CD4-positive, alpha-beta T cell (primary cell): ENCODE results near the gene DLG1. TPM values are rescaled to one million over a fixed set of nuclear protein-coding genes. Genes with fewer than 3 reads are reported as not detected.

Experiments
- ATAC-seq: fragments of 200-7000 bp; cut with Tn5 transposase; one replicate; pipeline ENCODE4 v1.10.0; 2022; ENCODE audit warnings: mild to moderate bottlenecking; ENCODE audit not compliant: poor library complexity
- CTCF ChIA-PET: fragments of 350-600 bp; sonication (Branson Sonifier 250); formaldehyde crosslinking; loops from one replicate; lab custom pipeline; 2021; ENCODE audit warnings: antibody characterized with exemption, inconsistent platforms; lab: Charles Lee
- POLR2A ChIA-PET: fragments of 350-600 bp; sonication (Branson Sonifier 250); formaldehyde crosslinking; loops from one replicate; lab custom pipeline; 2021; ENCODE audit warnings: antibody characterized with exemption, inconsistent platforms; lab: Charles Lee
- DNase-seq, 14 experiments: peaks; one replicate each; pipeline ENCODE4 v3.0.0-alpha.2; 2013 to 2020; ENCODE audit warnings: mixed read lengths in 2 of 14
- H3K27ac ChIP-seq, 2 donors: one replicate each; pipeline versions ENCODE4 v1.5.1 to v1.7.0; 2013; ENCODE audit warnings: low read length in 2 of 2, low read depth in 1 of 2, mild to moderate bottlenecking in 1 of 2
- H3K27me3 ChIP-seq, 2 experiments: 1 replicate in 1 of 2; 2 replicates in 1 of 2; pipeline versions ENCODE4 v1.6.1 to v1.7.0; 2013; ENCODE audit warnings: low read length in 2 of 2, control low read depth in 1 of 2, mild to moderate bottlenecking in 1 of 2, moderate library complexity in 1 of 2; ENCODE audit not compliant: insufficient read depth in 2 of 2, control insufficient read depth in 1 of 2
- H3K36me3 ChIP-seq: one replicate; pipeline ENCODE4 v1.6.1; 2013; ENCODE audit warnings: low read length, control low read depth; ENCODE audit not compliant: insufficient read depth
- H3K4me1 ChIP-seq: one replicate; pipeline ENCODE4 v1.6.1; 2013; ENCODE audit warnings: low read length, control low read depth; ENCODE audit not compliant: insufficient read depth
- H3K4me3 ChIP-seq: one replicate; pipeline ENCODE4 v1.5.1; 2013; ENCODE audit warnings: mild to moderate bottlenecking, low read length, moderate library complexity
- H3K9me3 ChIP-seq, 2 experiments: 1 replicate in 1 of 2; 2 replicates in 1 of 2; pipeline versions ENCODE4 v1.6.1 to v1.7.0; 2013; ENCODE audit warnings: low read length in 2 of 2, mild to moderate bottlenecking in 2 of 2, control low read depth in 1 of 2, moderate library complexity in 1 of 2; ENCODE audit not compliant: control insufficient read depth in 1 of 2, insufficient read depth in 1 of 2
- H3K27ac Mint-ChIP-seq: one replicate; pipeline ENCODE4 v1.8.0; 2020; ENCODE audit warnings: mixed read lengths
- H3K27me3 Mint-ChIP-seq: one replicate; pipeline ENCODE4 v1.8.0; 2021; ENCODE audit warnings: mixed read lengths
- H3K36me3 Mint-ChIP-seq: one replicate; pipeline ENCODE4 v1.8.0; 2021; ENCODE audit warnings: low read depth, mixed read lengths
- H3K4me1 Mint-ChIP-seq: one replicate; pipeline ENCODE4 v1.8.0; 2021; ENCODE audit warnings: low read depth, mixed read lengths
- H3K4me3 Mint-ChIP-seq: one replicate; pipeline ENCODE4 v1.8.0; 2020; ENCODE audit warnings: mild to moderate bottlenecking, mixed read lengths
- H3K9me3 Mint-ChIP-seq: one replicate; pipeline ENCODE4 v1.8.0; 2020; ENCODE audit warnings: mixed read lengths
- CTCF ChIP-seq: fragments of 200-600 bp; IDR thresholded peaks from one replicate; pipeline ENCODE4 v1.8.0; 2022; ENCODE audit warnings: antibody characterized with exemption, mild to moderate bottlenecking
- intact Hi-C, 2 experiments: fragments of 100-400 bp; cut with DNase I in 1 of 2; cut with micrococcal nuclease in 1 of 2; formaldehyde crosslinking; loops; one replicate each; pipeline versions ENCODE4 v1.15.1 to v1.9.0; 2023 to 2025; cut with DNase I, micrococcal nuclease
- total RNA-seq, 174 experiments: library from RNA in 2 of 174; stranded (reverse) in 2 of 174; gene quantifications; one replicate each; pipeline ENCODE4 v1.2.3 and lab custom pipeline; 2021 to 2026

The DLG1 gene
- total RNA-seq, 2 experiments from 2014 or later, result 86.8 to 91.8 TPM

- Mint-ChIP-seq H3K4me3 (no peak overlapping the region), H3K27ac (no peak overlapping the region), H3K9me3 (no peaks in the 10 kb centered on the region), H3K36me3 (no peaks in the 10 kb centered on the region), H3K27me3 (no peaks in the 10 kb centered on the region), H3K4me1 (peaks cover 8% of the 10 kb centered on the region)
- POLR2A ChIA-PET, result no interaction called here
- CTCF ChIA-PET, result no interaction called here
- no peak for ATAC-seq
- H3K4me3 ChIP-seq, result no peak overlapping the region
- no peak for TF ChIP-seq CTCF
- intact Hi-C loops, result loop anchor here in 1 of 2 experiments (10.0 kb wide), 1 partner anchor 176 kb away; no protein-coding TSS in a partner anchor
- no peak for DNase-seq
- no peak overlapping the region for H3K27ac ChIP-seq
- no peaks in the 10 kb centered on the region for H3K27me3 ChIP-seq
- no peaks in the 10 kb centered on the region for H3K9me3 ChIP-seq
- peaks cover 8% of the 10 kb centered on the region for H3K4me1 ChIP-seq
- no peaks in the 10 kb centered on the region for H3K36me3 ChIP-seq
Measured at GRCh38 chr3:197008436-197009209, 289.8 kb downstream of the DLG1 start.

DNA sequence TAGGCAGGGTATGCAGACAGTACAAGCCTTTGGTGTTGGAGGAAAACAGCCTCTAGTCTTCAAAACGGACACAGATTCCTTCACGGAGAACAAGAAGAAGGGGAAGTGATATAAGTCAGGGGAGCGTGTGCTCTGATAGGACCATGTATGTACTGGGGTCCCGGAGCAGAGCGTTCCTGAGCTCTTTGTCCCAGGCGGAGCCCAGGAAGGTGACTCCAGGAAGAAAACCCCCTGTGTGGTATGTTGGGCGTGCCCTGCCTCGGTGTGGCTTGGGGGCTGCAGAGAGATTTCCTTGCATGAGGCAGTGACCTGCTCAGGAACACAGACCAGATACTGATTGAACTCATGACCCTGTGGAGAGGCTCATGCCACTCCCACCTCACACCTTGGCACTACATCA is 290.5 kb downstream of the DLG1 start:
- Mint-ChIP-seq H3K27me3 (no peaks in the 10 kb centered on the region), H3K27ac (no peak overlapping the region), H3K4me1 (peaks cover 8% of the 10 kb centered on the region), H3K36me3 (no peaks in the 10 kb centered on the region), H3K4me3 (no peak overlapping the region), H3K9me3 (no peaks in the 10 kb centered on the region)
- TF ChIP-seq CTCF, result no peak
- no peaks in the 10 kb centered on the region for H3K27me3 ChIP-seq
- no peak overlapping the region for H3K4me3 ChIP-seq
- ChIA-PET CTCF (no interaction called here), POLR2A (no interaction called here)
- no peaks in the 10 kb centered on the region for H3K9me3 ChIP-seq
- no peaks in the 10 kb centered on the region for H3K36me3 ChIP-seq
- H3K27ac ChIP-seq, result no peak overlapping the region
- ATAC-seq, result no peak
- intact Hi-C loops, result loop anchor here in 1 of 2 experiments (10.0 kb wide), 1 partner anchor 177 kb away; no protein-coding TSS in a partner anchor
- H3K4me1 ChIP-seq, result peaks cover 11% of the 10 kb centered on the region
- no peak for DNase-seq

DNA sequence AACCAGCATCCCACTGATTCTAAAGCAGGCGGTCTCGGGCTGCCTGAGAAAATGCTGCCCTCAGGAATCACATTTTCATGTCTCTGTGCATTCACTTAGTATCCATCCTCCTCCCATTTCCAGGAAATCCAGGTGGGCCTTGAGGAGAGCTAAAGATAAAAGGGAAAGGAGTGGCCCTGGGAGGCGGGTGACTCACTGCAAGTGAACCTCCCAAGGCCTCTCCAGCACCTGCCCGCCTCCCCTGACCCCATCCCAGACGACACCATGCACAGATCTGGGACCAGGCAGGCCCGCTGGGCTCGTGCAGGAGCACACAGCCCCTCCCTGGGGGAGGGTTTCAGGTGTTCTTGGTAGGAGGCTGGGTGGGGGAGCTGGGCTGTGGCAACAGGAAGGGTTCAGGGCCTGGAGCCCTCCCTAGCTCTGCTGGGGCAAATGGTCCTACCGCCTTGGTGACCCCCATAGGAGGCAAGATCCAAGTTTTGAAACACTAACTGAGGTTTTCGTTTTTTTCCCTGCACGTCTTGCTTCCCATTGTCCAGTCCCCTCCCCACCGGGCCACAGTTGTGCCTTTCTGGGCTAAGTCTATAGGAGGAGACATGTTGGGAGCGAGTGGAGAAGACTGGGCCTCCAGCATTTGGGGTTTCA is 291.0 kb downstream of the DLG1 start:
- TF ChIP-seq CTCF, result no peak
- Mint-ChIP-seq H3K27me3 (no peaks in the 10 kb centered on the region), H3K4me1 (peaks cover 8% of the 10 kb centered on the region), H3K27ac (no peak overlapping the region), H3K9me3 (no peaks in the 10 kb centered on the region), H3K4me3 (no peak overlapping the region), H3K36me3 (no peaks in the 10 kb centered on the region)
- no peak for DNase-seq
- Histone ChIP-seq H3K9me3 (no peaks in the 10 kb centered on the region), H3K4me3 (no peak overlapping the region), H3K36me3 (no peaks in the 10 kb centered on the region), H3K4me1 (peaks cover 13% of the 10 kb centered on the region), H3K27me3 (no peaks in the 10 kb centered on the region), H3K27ac (no peak overlapping the region)
- POLR2A ChIA-PET, result no interaction called here
- intact Hi-C loops, result loop anchor here in 1 of 2 experiments (10.0 kb wide), 1 partner anchor 177 kb away; no protein-coding TSS in a partner anchor
- no peak for ATAC-seq
- CTCF ChIA-PET, result no interaction called here
